Suprapubic skin (tissue), 4 donors: ENCODE measurements around the gene TOP1.

Experiments
- CTCF ChIP-seq, 2 donors: fragments of 200-600 bp in 1 of 2; fragments of 450-650 bp in 1 of 2; sonication (generic) in 1 of 2; IDR thresholded peaks; one replicate each; pipeline ENCODE4 v1.5.1; 2016 to 2019; ENCODE audit warnings: antibody characterized with exemption in 2 of 2, mild to moderate bottlenecking in 1 of 2, moderate library complexity in 1 of 2
- EP300 ChIP-seq: sonication (generic); formaldehyde crosslinking; IDR thresholded peaks from one replicate; pipeline ENCODE4 v1.6.1; 2017; ENCODE audit warnings: antibody characterized with exemption
- POLR2A ChIP-seq, 2 donors: fragments of 450-650 bp; IDR thresholded peaks; one replicate each; pipeline ENCODE4 v1.6.1; 2017; ENCODE audit warnings: antibody characterized with exemption in 2 of 2, mild to moderate bottlenecking in 2 of 2, moderate library complexity in 2 of 2
- POLR2AphosphoS5 ChIP-seq, 3 donors: sonication (generic); formaldehyde crosslinking; IDR thresholded peaks; one replicate each; pipeline ENCODE4 v1.6.1; 2017; ENCODE audit warnings: antibody characterized with exemption in 3 of 3

- TF ChIP-seq POLR2A (IDR thresholded peaks at IDR 0.05) (no peak), CTCF (IDR thresholded peaks at IDR 0.05) (no peak), POLR2AphosphoS5 (IDR thresholded peaks at IDR 0.05) (no peak), EP300 (no peak)
These were observed 44.1 kb upstream of the TOP1 start for GRCh38 chr20:40984496-40984895.
